PC-9 (cell line): ENCODE results near the gene CCER1. TPM values are rescaled to one million over a fixed set of nuclear protein-coding genes. Genes with fewer than 3 reads are reported as not detected.

Experiments
- BruUV-seq: library from RNA; stranded (reverse); fragments of 400-500 nt; replicated peaks from 2 replicates; lab custom pipeline; 2021; lab: Mats Ljungman, UMichigan
- CTCF ChIA-PET: fragments of 300-600 bp; sonication (Branson Sonifier 250); formaldehyde crosslinking; loops from one replicate; lab custom pipeline; 2022; ENCODE audit warnings: antibody characterized with exemption; lab: Charles Lee
- POLR2A ChIA-PET: fragments of 300-600 bp; sonication (Branson Sonifier 250); formaldehyde crosslinking; loops from one replicate; lab custom pipeline; 2022; ENCODE audit warnings: antibody characterized with exemption; ENCODE audit not compliant: unreplicated experiment; lab: Charles Lee
- DNase-seq, 2 experiments: peaks; one replicate each; pipeline versions ENCODE4 v3.0.0 to v3.0.0-alpha.2; 2015 to 2022; ENCODE audit warnings: mixed read lengths in 1 of 2
- H2AFZ ChIP-seq: fragments of 200-600 bp; sonication (generic); 2 replicates; pipeline ENCODE4 v1.8.1; 2017; ENCODE audit warnings: antibody characterized with exemption
- H3F3A ChIP-seq: fragments of 200-600 bp; sonication (generic); 2 replicates; pipeline ENCODE4 v1.8.1; 2017; ENCODE audit warnings: antibody characterized with exemption, mild to moderate bottlenecking, low read depth; ENCODE audit not compliant: insufficient read depth
- H3K27ac ChIP-seq: fragments of 200-600 bp; sonication (generic); 2 replicates; pipeline ENCODE4 v1.6.1; 2016; ENCODE audit warnings: mixed run types
- H3K27me3 ChIP-seq: fragments of 200-600 bp; sonication (generic); 2 replicates; pipeline ENCODE4 v1.6.1; 2016; ENCODE audit warnings: low read depth, mixed run types; ENCODE audit not compliant: insufficient read depth
- H3K36me3 ChIP-seq: fragments of 200-600 bp; sonication (generic); 2 replicates; pipeline ENCODE4 v1.6.1; 2016; ENCODE audit warnings: low read depth, mixed run types
- H3K4me1 ChIP-seq: fragments of 200-600 bp; sonication (generic); replicated peaks from 2 replicates; pipeline ENCODE4 v1.6.1; 2016; ENCODE audit warnings: mixed run types; ENCODE audit not compliant: insufficient read depth
- H3K4me2 ChIP-seq: fragments of 200-600 bp; sonication (generic); 2 replicates; pipeline ENCODE4 v1.6.1; 2017; ENCODE audit warnings: mixed run types
- H3K4me3 ChIP-seq: fragments of 200-600 bp; sonication (generic); 2 replicates; pipeline ENCODE4 v1.6.1; 2016; ENCODE audit warnings: mixed run types
- H3K79me2 ChIP-seq: fragments of 200-600 bp; sonication (generic); 2 replicates; pipeline ENCODE4 v1.6.1; 2017; ENCODE audit warnings: low read depth, mixed run types
- H3K9me2 ChIP-seq: fragments of 200-600 bp; sonication (generic); 2 replicates; pipeline ENCODE4 v1.8.1; 2017; ENCODE audit warnings: mild to moderate bottlenecking; ENCODE audit not compliant: insufficient read depth
- H3K9me3 ChIP-seq: fragments of 200-600 bp; sonication (generic); 2 replicates; pipeline ENCODE4 v1.8.1; 2016; ENCODE audit warnings: low read depth; ENCODE audit not compliant: insufficient read depth
- H4K20me1 ChIP-seq: fragments of 200-600 bp; sonication (generic); 2 replicates; pipeline ENCODE4 v1.8.1; 2017; ENCODE audit not compliant: insufficient read depth
- CTCF ChIP-seq: fragments of 200-600 bp; sonication (generic); conservative IDR thresholded peaks from 2 replicates; pipeline ENCODE4 v1.6.1; 2017; ENCODE audit warnings: mixed run types, antibody characterized with exemption, mild to moderate bottlenecking, moderate library complexity
- EZH2 ChIP-seq: fragments of 200-600 bp; sonication (generic); IDR thresholded peaks from 2 replicates; pipeline ENCODE4 v1.8.0; 2017; ENCODE audit warnings: antibody characterized with exemption, low read depth
- intact Hi-C: fragments of 100-400 bp; cut with micrococcal nuclease; formaldehyde crosslinking; loops from one replicate; pipeline ENCODE4 v1.10.0; 2022; ENCODE audit not compliant: unreplicated experiment
- total RNA-seq: library from RNA; stranded (reverse); gene quantifications from 2 replicates; pipeline ENCODE4 v1.2.3, GENCODE V29; 2021

Gene CCER1
- total RNA-seq, 1 experiment from 2014 or later: not detected

- H3K79me2 ChIP-seq: no peaks in the 10 kb centered on the region
- intact Hi-C loops: loop anchor here (5.0 to 10.0 kb wide), 2 partner anchors 82 to 1919 kb away; no protein-coding TSS in a partner anchor
- BruUV-seq: no TSS peak
- no peak overlapping the region for H3K4me2 ChIP-seq
- DNase-seq: peak in 1 of 2 experiments; percentile 22
- no peaks in the 10 kb centered on the region for H3K9me2 ChIP-seq
- H3K9me3 ChIP-seq: 0 out of 2 replicates have a peak, but pooled peaks cover 5% of the 10 kb centered on the region
- ChIA-PET POLR2A (no interaction called here), CTCF (no interaction called here)
- H3K27ac ChIP-seq: no peak overlapping the region
- H4K20me1 ChIP-seq: no peaks in the 10 kb centered on the region
- H3K4me3 ChIP-seq: no peak overlapping the region
- H3F3A ChIP-seq: no peaks in the 10 kb centered on the region
- H3K27me3 ChIP-seq: no peaks in the 10 kb centered on the region
- no peak for TF ChIP-seq CTCF
- TF ChIP-seq EZH2: no peak
- H2AFZ ChIP-seq: no peak overlapping the region
- no peaks in the 10 kb centered on the region for H3K36me3 ChIP-seq
- H3K4me1 ChIP-seq: peaks cover 16% of the 10 kb centered on the region
Observed at GRCh38 chr12:90936230-90937005, 18.6 kb downstream of the CCER1 start.

GRCh38 chr12:90925562-90925961, 29.4 kb downstream of the CCER1 start:
- Histone ChIP-seq H2AFZ (no peak overlapping the region), H3K27ac (no peak overlapping the region), H3K79me2 (no peaks in the 10 kb centered on the region), H3K27me3 (no peaks in the 10 kb centered on the region), H3K9me2 (peaks cover 4% of the 10 kb centered on the region; the same call in 1 of the 2 replicates), H3K4me2 (no peak overlapping the region), H3K36me3 (no peaks in the 10 kb centered on the region), H4K20me1 (no peaks in the 10 kb centered on the region), H3F3A (no peaks in the 10 kb centered on the region), H3K4me3 (no peak overlapping the region), H3K4me1 (no peaks in the 10 kb centered on the region), H3K9me3 (no peaks in the 10 kb centered on the region)
- intact Hi-C loops: no loop called here
- BruUV-seq: no TSS peak
- ChIA-PET POLR2A (no interaction called here), CTCF (no interaction called here)
- no peak for DNase-seq
- TF ChIP-seq CTCF (no peak), EZH2 (no peak)

GRCh38 chr12:90924406-90924805, 30.6 kb downstream of the CCER1 start:
- TF ChIP-seq CTCF: no peak
- TF ChIP-seq EZH2: no peak
- no peak overlapping the region for H3K27ac ChIP-seq
- BruUV-seq: no TSS peak
- no peaks in the 10 kb centered on the region for H3K4me1 ChIP-seq
- no peaks in the 10 kb centered on the region for H3F3A ChIP-seq
- no peak for DNase-seq
- no peaks in the 10 kb centered on the region for H4K20me1 ChIP-seq
- no peak overlapping the region for H2AFZ ChIP-seq
- no peak overlapping the region for H3K4me2 ChIP-seq
- peaks cover 4% of the 10 kb centered on the region; the same call in 1 of the 2 replicates for H3K9me2 ChIP-seq
- H3K27me3 ChIP-seq: no peaks in the 10 kb centered on the region
- H3K36me3 ChIP-seq: no peaks in the 10 kb centered on the region
- CTCF ChIA-PET: no interaction called here
- H3K9me3 ChIP-seq: no peaks in the 10 kb centered on the region
- no peaks in the 10 kb centered on the region for H3K79me2 ChIP-seq
- no peak overlapping the region for H3K4me3 ChIP-seq
- POLR2A ChIA-PET: no interaction called here
- intact Hi-C loops: no loop called here
